ENCODE measurements around the gene PARP8.
"Not testable (repeated sequence)": the region's sequence is repeated elsewhere in the genome, so short reads cannot be mapped to it uniquely, and the experiment has no call there.

PARP8 gene

GRCh38 chr5:50727149-50727496, 60.7 kb downstream of the PARP8 start:
- no peak for DNase-seq

GRCh38 chr5:50727845-50728244, 61.4 kb downstream of the PARP8 start:
- no peak for DNase-seq

- no peak for DNase-seq
These were observed 63.9 kb downstream of the PARP8 start for GRCh38 chr5:50730336-50730735.

- DNase-seq = no peak
These were observed 64.4 kb downstream of the PARP8 start for GRCh38 chr5:50730841-50731240.

DNA sequence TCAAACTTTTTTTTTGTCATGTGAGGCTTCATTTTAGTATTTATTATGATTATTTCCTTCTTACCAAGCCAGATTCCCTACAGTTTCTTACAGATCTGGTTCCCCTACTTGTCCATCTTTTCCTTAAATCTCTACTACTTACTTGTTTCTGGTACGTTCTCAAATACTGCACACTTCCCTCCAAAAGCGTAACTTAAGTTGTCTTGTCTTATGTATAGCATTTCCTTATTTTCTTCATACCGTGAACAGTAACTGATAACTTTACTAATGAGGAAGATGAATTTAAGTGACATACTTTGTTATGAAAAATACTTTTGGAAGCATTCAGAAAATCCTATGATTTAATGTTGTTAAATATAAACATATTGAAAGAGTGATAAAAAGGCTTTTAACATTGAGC, 67.3 kb downstream of the PARP8 start:
- no peak for DNase-seq

- no peak for DNase-seq
These were observed 72.4 kb downstream of the PARP8 start for GRCh38 chr5:50738864-50739263.

GRCh38 chr5:50740832-50741231, 74.4 kb downstream of the PARP8 start:
- no peak for DNase-seq

GRCh38 chr5:50744776-50745175, 78.3 kb downstream of the PARP8 start:
- no peak for DNase-seq

DNA sequence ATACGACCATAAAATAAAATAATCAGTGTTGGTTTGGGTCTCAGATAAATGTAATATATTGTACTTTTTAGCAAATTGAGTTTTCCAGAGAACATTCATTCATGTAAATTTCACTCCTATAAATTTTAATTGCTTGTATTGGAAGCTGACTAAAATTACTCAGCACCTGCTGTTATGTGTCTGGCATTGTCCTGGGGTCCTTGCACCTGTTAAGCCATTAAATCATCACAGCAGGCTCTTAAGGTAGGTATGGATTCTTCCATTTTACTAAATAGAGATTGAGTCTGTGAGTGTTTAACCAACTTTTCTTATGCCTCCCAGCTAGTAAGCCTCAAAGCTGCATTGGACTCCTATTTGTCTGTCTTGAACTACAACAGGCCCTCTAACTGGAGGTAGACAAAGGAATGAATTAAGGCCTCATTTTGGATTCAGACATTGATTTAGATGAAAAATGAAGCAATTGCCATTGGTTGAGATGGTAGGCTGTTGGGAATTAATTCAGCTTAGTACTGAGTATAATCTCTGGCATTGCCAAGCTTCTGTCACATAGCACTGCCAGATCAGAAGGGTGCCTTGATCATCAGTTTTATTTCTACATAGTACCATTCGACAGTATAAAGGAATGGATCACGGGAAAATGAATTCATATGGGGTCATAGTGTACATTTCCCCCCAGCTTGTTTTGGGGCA, 78.9 kb downstream of the PARP8 start:
- no peak for DNase-seq

- no peak for DNase-seq
These were observed 82.7 kb downstream of the PARP8 start for GRCh38 chr5:50749181-50749580.

- no peak for DNase-seq
These were observed 83.4 kb downstream of the PARP8 start for GRCh38 chr5:50749873-50750272.

DNA sequence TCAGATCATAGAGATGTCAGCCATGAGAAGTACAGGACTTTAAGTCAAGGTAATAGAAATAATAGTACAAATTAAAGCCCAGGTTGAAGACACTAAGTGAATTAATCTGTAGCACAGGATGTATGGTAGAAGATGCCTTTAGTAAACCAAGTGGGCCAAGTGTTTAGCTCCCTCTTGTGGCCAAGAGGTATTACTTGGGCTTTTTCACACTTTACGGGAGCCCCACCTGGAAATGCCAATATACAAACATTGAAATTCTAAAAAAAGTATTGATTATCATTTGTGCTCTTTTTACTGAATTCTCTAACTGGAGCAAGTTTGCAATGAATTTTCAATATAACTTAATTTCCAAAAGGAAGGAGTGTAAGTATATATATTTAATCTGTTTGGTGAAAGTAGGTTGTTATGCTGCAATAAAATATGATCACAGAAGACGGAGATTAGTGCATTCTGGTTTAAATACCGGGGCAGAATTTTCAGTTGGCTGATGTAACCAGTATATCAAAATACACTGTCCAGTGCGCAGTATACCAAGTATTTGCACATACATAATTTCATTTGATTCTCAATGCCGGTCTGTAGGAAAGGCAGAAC, 84.7 kb downstream of the PARP8 start:
- no peak for DNase-seq

GRCh38 chr5:50752800-50753199, 86.4 kb downstream of the PARP8 start:
- DNase-seq = no peak

GRCh38 chr5:50759526-50760270, 93.3 kb downstream of the PARP8 start:
- no peak for DNase-seq

DNA sequence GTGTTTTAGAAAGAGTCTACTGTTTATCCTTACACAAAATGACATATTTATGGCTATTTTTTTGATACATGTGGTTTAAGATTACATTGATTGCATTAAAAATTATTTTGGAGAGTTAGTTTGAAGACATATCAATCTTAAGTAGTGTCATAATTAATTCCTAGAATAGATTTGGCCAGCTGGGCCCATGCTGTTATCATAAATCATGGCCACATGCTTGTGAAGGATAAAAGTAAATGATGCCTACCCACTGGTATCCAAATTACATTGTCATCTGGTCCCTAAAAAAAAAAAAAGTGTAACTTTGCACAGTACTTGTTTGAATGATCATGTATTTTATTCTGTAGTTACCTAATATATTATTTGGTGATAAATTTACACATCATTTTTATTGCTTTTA, 96.9 kb downstream of the PARP8 start:
- DNase-seq = no peak

- DNase-seq = no peak
These were observed 97.4 kb downstream of the PARP8 start for GRCh38 chr5:50763846-50764245.

DNA sequence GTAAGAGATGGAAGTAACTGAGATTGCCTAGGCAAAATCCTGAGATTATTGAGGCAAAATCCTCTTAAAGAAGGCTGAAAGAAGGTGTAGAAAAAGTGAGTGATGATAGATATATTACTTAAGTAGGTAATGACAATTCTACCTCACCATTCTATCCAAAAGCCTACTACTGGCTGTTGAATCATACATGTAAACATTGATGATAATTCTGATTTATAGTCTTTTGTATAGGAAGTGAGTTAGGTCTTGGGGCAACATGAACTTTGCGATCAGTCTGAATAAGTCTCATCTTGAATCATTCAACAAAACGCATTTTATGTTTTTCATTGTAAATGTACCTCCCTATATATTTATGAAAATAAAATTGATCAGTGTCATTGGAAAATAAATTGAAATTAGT, 99.6 kb downstream of the PARP8 start:
- no peak for DNase-seq

DNA sequence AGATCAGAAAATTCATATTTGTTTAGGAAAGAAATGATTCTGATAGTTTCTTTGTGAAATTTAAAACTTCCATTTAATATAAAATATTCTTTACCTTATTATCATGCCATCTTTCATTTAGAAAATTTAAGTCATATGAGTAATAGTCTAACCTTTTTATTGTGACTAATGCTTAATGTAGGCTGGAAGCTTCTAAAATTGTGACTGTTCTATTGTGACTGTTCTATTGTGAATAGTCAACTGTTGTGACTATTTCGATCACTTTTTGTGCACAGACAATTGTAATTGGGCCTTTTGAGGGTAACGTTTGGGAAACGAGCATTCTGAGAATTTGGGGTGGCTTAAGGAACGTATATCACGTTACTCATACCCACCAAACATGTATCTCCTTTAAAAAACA, 100.0 kb downstream of the PARP8 start:
- no peak for DNase-seq

GRCh38 chr5:50766967-50767366, 100.5 kb downstream of the PARP8 start:
- DNase-seq = no peak

- no peak for DNase-seq
These were observed 101.2 kb downstream of the PARP8 start for GRCh38 chr5:50767588-50767987.

GRCh38 chr5:50768634-50769033, 102.2 kb downstream of the PARP8 start:
- DNase-seq = no peak

GRCh38 chr5:50770441-50770840, 104.0 kb downstream of the PARP8 start:
- no peak for DNase-seq

- DNase-seq = not testable (repeated sequence)
These were observed 108.2 kb downstream of the PARP8 start for GRCh38 chr5:50774446-50775175.

GRCh38 chr5:50786073-50786472, 119.6 kb downstream of the PARP8 start:
- no peak for DNase-seq
